ENCODE data around the gene SOX1. TPM values are rescaled to one million over a fixed set of nuclear protein-coding genes. Genes with fewer than 3 reads are reported as not detected.

The SOX1 gene
- total RNA-seq, 2 experiments from 2014 or later: not detected

GRCh38 chr13:112074139-112074865 lies 7.4 kb downstream of the SOX1 start:
- POLR2A ChIA-PET: no interaction called here
- H3K9me3 Mint-ChIP-seq: peaks cover 8% of the 10 kb centered on the region

GRCh38 chr13:112077729-112078128 lies 10.8 kb downstream of the SOX1 start:
- H3K4me1 Mint-ChIP-seq (ENCODE audit: low read depth): peaks cover 3% of the 10 kb centered on the region
- no peak for TF ChIP-seq CTCF (IDR thresholded peaks at IDR 0.05)
- H3K9me3 Mint-ChIP-seq: no peaks in the 10 kb centered on the region
- no peaks in the 10 kb centered on the region for H3K36me3 Mint-ChIP-seq (ENCODE audit: low read depth)
- no peak overlapping the region for H3K4me3 Mint-ChIP-seq
- ChIA-PET CTCF (no interaction called here), POLR2A (no interaction called here)
- peaks cover 47% of the 10 kb centered on the region for H3K27me3 Mint-ChIP-seq
- no peak overlapping the region for H3K27ac Mint-ChIP-seq
- intact Hi-C loops (cut with micrococcal nuclease): no loop called here
- no peak for DNase-seq
- ATAC-seq: no peak

More at GRCh38 chr13:112074139-112074865, 7.4 kb downstream of the SOX1 start:
- TF ChIP-seq CTCF (IDR thresholded peaks at IDR 0.05): no peak
- Mint-ChIP-seq H3K4me1 (ENCODE audit: low read depth) (peaks cover 5% of the 10 kb centered on the region), H3K36me3 (ENCODE audit: low read depth) (peaks cover 7% of the 10 kb centered on the region), H3K27ac (no peak overlapping the region), H3K4me3 (no peak overlapping the region), H3K27me3 (peaks cover 64% of the 10 kb centered on the region)
- ATAC-seq: no peak
- CTCF ChIA-PET: interaction anchor here (0.5 kb wide), 1 partner anchor 1223 kb away, joined by 3 read pairs; no protein-coding TSS in a partner anchor
- intact Hi-C loops (cut with micrococcal nuclease): no loop called here
- DNase-seq: no peak

- H3K4me3 Mint-ChIP-seq: no peak overlapping the region
- no peaks in the 10 kb centered on the region for H3K9me3 Mint-ChIP-seq
- TF ChIP-seq CTCF (IDR thresholded peaks at IDR 0.05): no peak
- no peak overlapping the region for H3K27ac Mint-ChIP-seq
- ATAC-seq: no peak
- intact Hi-C loops (cut with micrococcal nuclease): no loop called here
- DNase-seq: no peak
- ChIA-PET CTCF (no interaction called here), POLR2A (no interaction called here)
- peaks cover 46% of the 10 kb centered on the region for H3K27me3 Mint-ChIP-seq
- peaks cover 1% of the 10 kb centered on the region for H3K36me3 Mint-ChIP-seq (ENCODE audit: low read depth)
- H3K4me1 Mint-ChIP-seq (ENCODE audit: low read depth): peaks cover 3% of the 10 kb centered on the region
These were observed 11.3 kb downstream of the SOX1 start for GRCh38 chr13:112078216-112078615.

GRCh38 chr13:112078879-112079531 lies 12.1 kb downstream of the SOX1 start:
- Mint-ChIP-seq H3K36me3 (ENCODE audit: low read depth) (peaks cover 2% of the 10 kb centered on the region), H3K27me3 (peaks cover 40% of the 10 kb centered on the region), H3K27ac (no peak overlapping the region), H3K9me3 (peaks cover 6% of the 10 kb centered on the region), H3K4me3 (no peak overlapping the region), H3K4me1 (ENCODE audit: low read depth) (peaks cover 3% of the 10 kb centered on the region)
- ATAC-seq (no peak), DNase-seq (no peak)
- intact Hi-C loops (cut with micrococcal nuclease): no loop called here
- CTCF ChIA-PET: no interaction called here
- no peak for TF ChIP-seq CTCF (IDR thresholded peaks at IDR 0.05)
- POLR2A ChIA-PET: no interaction called here

- Mint-ChIP-seq H3K27ac (no peak overlapping the region), H3K4me3 (no peak overlapping the region), H3K4me1 (ENCODE audit: low read depth) (no peaks in the 10 kb centered on the region), H3K27me3 (peaks cover 33% of the 10 kb centered on the region), H3K36me3 (ENCODE audit: low read depth) (peaks cover 2% of the 10 kb centered on the region), H3K9me3 (peaks cover 12% of the 10 kb centered on the region)
- no peak for ATAC-seq
- ChIA-PET POLR2A (no interaction called here), CTCF (no interaction called here)
- intact Hi-C loops (cut with micrococcal nuclease): no loop called here
- TF ChIP-seq CTCF (IDR thresholded peaks at IDR 0.05): no peak
- DNase-seq: no peak
These were observed 12.7 kb downstream of the SOX1 start for GRCh38 chr13:112079696-112080095.
